Activated CD4-positive, CD25-positive, alpha-beta regulatory T cell treated with anti-CD3 and anti-CD28 coated beads, Interleukin-2, amount 50 U/mL, for 72 hours (primary cell): ENCODE results near the gene PCP2.

Experiments
- DNase-seq: peaks from one replicate; pipeline ENCODE4 v3.0.0; 2021

PCP2 gene

DNA sequence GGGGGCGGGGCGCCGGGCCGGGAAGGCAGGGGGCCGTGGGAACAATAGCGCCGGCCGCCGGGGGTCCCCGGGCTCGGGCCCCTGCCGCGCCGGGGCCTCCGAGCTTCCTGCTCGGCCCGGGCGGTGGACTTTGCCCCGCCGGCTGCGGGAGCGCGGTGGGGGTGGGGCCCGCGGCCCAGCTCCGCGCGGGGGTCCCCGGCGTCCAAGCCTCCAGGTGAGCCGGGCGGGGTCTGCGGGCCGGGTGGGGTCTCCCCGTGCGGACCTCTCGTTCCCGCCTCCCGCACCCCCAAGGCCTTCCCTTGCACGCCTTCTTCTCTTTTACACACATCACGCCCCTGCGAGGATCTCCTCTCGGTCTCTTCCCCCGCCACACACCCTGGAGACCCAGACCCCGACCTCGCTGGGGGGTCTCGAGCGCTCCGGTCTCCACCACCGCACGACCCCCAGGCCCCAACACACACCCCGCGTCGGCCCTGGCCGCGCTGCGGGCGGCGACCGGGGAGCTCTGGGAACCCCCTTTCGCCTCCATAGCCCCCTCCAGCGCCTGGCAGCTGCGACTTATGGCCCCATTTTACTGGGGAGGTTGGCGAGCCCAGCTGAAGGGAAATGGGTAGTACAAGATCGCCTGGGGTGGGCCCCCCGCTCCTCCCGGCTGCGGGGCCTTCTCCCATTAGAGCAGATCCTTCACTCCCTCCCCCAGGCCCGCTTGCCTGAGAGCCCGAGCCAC is 37.1 kb downstream of the PCP2 start:
- DNase-seq: no peak

- DNase-seq: peak; percentile 54
These were observed 37.9 kb downstream of the PCP2 start, which contains the start of gene CAMSAP3 for GRCh38 chr19:7595466-7596133. Gene CAMSAP3 (plus strand): TSS chr19:7595863. CDS start chr19:7596003, 140 bp downstream.

GRCh38 chr19:7590256-7590655 is 43.3 kb downstream of the PCP2 start:
- DNase-seq: no peak

DNA sequence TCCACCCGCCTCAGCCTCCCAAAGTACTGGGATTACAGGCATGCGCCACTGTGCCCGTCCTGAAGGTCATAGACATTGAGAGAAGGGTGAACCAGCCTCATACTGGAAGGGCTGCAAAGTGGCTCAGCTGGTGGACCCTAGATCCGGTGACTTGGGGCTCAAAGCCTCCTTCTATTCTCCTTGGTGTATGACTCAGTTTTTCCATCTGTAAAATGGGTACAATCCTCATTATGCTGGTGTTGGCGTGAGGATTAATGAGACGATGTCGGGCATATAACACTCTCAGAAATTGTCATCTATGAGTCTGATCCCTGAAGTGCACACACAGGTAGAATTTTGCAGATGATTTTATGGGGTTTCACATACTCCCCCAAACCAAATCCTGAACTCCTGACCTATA is 43.7 kb downstream of the PCP2 start:
- DNase-seq: no peak

GRCh38 chr19:7582446-7582845 is 51.1 kb downstream of the PCP2 start:
- DNase-seq: no peak
